Heart right ventricle (tissue), 16 donors: ENCODE data around the gene C13orf46. TPM values are rescaled to one million over a fixed set of nuclear protein-coding genes. Genes with fewer than 3 reads are reported as not detected.

Experiments
- ATAC-seq, 8 donors: fragments of 200-7000 bp; cut with Tn5 transposase; one replicate each; pipeline ENCODE4 v1.9.1; 2020; ENCODE audit warnings: mild to moderate bottlenecking in 8 of 8, moderate library complexity in 8 of 8, moderate number of reproducible peaks in 1 of 8
- DNase-seq, 2 donors: peaks; one replicate each; pipeline ENCODE4 v3.0.0-alpha.2; 2020
- H3K27ac ChIP-seq, 10 donors: fragments of 200-600 bp; sonication (generic) in 2 of 10; one replicate each; pipeline versions ENCODE4 v1.5.0 to v1.8.0; 2020 to 2022; ENCODE audit warnings: mild to moderate bottlenecking in 3 of 10
- H3K27me3 ChIP-seq, 7 donors: fragments of 200-600 bp; one replicate each; pipeline ENCODE4 v1.8.0; 2021 to 2022; ENCODE audit warnings: mild to moderate bottlenecking in 2 of 7
- H3K36me3 ChIP-seq, 9 donors: fragments of 200-600 bp; sonication (generic) in 1 of 9; one replicate each; pipeline versions ENCODE4 v1.5.0 to v1.8.0; 2020 to 2022; ENCODE audit warnings: mild to moderate bottlenecking in 2 of 9
- H3K4me1 ChIP-seq, 9 donors: fragments of 200-600 bp; sonication (generic) in 1 of 9; one replicate each; pipeline versions ENCODE4 v1.5.0 to v1.8.0; 2020 to 2022; ENCODE audit warnings: mild to moderate bottlenecking in 4 of 9
- H3K4me3 ChIP-seq, 10 donors: fragments of 200-600 bp; sonication (generic) in 2 of 10; one replicate each; pipeline versions ENCODE4 v1.5.0 to v1.8.0; 2020 to 2022; ENCODE audit warnings: mild to moderate bottlenecking in 7 of 10, moderate library complexity in 2 of 10
- H3K9me3 ChIP-seq, 11 donors: fragments of 200-600 bp in 10 of 11; sonication (generic) in 2 of 11; one replicate each; pipeline versions ENCODE4 v1.5.0 to v1.8.0; 2013 to 2022; ENCODE audit warnings: mild to moderate bottlenecking in 2 of 11, control low read depth in 1 of 11, moderate library complexity in 1 of 11
- WGBS, 2 donors: extraction: QIAGEN DNeasy Blood & Tissue Kit; methylation state at CpG; one replicate each; pipeline ENCODE4 v1.1.7; 2013; ENCODE audit warnings: inconsistent platforms in 1 of 2; 5-methylcytosine and 5-hydroxymethylcytosine counted together
- intact Hi-C, 10 donors: fragments of 100-400 bp; cut with DNase I; formaldehyde crosslinking; loops; one replicate each; pipeline versions ENCODE4 v1.11.1 to v1.14.2; 2022
- polyA plus RNA-seq, 2 donors: library from polyadenylated mRNA; stranded (reverse); fragments of 200-250 nt; gene quantifications; one replicate each; pipeline ENCODE4 v1.2.3, GENCODE V29; 2013
- total RNA-seq, 10 donors: library from RNA; stranded (reverse); fragmentation: NEBNext Ultra II Directional in 3 of 10; extraction: Animal tissue kit (Norgen Biotek cat#: 25700) in 3 of 10; gene quantifications; one replicate each; pipeline versions ENCODE4 v1.2.1 to v1.2.4, GENCODE V29; 2021 to 2023
- TF ChIP-seq, protein P1 (sequence below), 9 donors: fragments of 200-600 bp; sonication (generic) in 2 of 9; IDR thresholded peaks; one replicate each; pipeline versions ENCODE4 v1.5.0 to v1.8.0; 2021 to 2022; ENCODE audit warnings: antibody characterized with exemption in 9 of 9, mild to moderate bottlenecking in 5 of 9, moderate library complexity in 1 of 9
- donor health status: Arrhythmogenic right ventricular cardiomyopathy.
- donor health status: ischemic (EF 13 %, LVEDD 7.1; RV severe dilation, severe dysfunction).
- donor health status: healthy with polysubstance abuse.
- donor health status: DM: no; HTN: yes; CAD: no.
- donor health status: DM: no; HTN: no; CAD: no.
- donor health status: ischemic (EF 25% LVEDD 6.9; RV normal size, moderate dysfunction).
- donor health status: ischemic (EF 25% LVEDD 5.7; RV mildly dilated, moderate dysfunction).
- donor health status: healthy.
- donor health status: DM: yes; HTN: yes; CAD: no.
- donor health status: Ischemic cardiomyopathy.
- donor health status: ischemic (EF 35%, LVEDD 5.7; RV mildly dilated, moderate dysfunction).
- donor health status: nonischemic (EF 11% LVEDD 7.7; RV severe dilation, severe dysfunction).
- donor health status: DM: yes; HTN: yes; CAD: no.
- donor health status: PGD.
- donor health status: ischemic (EF 29% LVEDD 5.4; RV normal size, mild dysfunction).
- donor health status: nonischemic (EF 23%, LVEDD 6.1; RV moderate dilation, normal function).

Gene C13orf46
- total and polyA plus RNA-seq, 12 donors: 0.09 to 0.80 (median 0.23) TPM

DNA sequence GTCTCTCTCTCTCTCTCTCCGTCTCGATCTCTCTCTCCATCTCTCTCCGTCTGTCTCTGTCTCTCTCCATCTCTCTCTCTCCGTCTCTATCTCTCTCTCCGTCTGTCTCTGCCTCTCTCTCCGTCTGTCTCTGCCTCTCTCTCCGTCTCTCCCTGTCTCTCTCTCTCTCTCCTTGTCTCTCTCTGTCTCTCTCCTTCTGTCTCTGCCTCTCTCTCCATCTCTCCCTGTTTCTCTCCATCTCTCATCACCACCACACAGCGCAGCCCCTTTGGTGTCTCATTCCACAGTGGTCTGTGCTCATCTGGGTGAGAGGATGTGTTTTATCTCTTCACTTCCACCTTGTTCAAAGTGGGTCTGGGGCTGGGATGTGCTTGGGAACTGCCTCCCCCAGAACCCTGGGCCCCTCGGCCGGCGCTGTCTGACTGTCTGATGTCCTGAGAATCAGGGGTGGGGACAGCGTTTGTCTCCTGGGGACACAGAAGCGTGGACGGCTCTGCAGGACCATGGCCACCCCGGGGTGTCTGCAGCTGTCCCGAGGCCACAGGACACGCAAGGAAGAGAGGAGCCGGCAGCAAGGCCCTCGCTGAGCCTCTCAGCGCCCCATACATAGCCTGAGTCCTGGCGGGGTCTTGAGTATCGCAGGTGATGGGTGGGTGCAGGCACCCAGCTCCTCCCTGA lies 40.2 kb upstream of the C13orf46 start:
- Histone ChIP-seq H3K27me3 (no peaks in the 10 kb centered on the region), H3K9me3 (no peaks in the 10 kb centered on the region), H3K4me1 (peaks cover 0 to 8% (median 0%) of the 10 kb centered on the region in 9 donors), H3K36me3 (peaks cover 0 to 87% (median 20%) of the 10 kb centered on the region in 9 donors), H3K4me3 (no peak overlapping the region), H3K27ac (no peak overlapping the region)
- intact Hi-C loops: no loop called here
- WGBS, 2 donors: 96 to 98% methylated on average over 22 of the region's 22 CpGs
- no peak for DNase-seq
- TF ChIP-seq, protein P1, sequence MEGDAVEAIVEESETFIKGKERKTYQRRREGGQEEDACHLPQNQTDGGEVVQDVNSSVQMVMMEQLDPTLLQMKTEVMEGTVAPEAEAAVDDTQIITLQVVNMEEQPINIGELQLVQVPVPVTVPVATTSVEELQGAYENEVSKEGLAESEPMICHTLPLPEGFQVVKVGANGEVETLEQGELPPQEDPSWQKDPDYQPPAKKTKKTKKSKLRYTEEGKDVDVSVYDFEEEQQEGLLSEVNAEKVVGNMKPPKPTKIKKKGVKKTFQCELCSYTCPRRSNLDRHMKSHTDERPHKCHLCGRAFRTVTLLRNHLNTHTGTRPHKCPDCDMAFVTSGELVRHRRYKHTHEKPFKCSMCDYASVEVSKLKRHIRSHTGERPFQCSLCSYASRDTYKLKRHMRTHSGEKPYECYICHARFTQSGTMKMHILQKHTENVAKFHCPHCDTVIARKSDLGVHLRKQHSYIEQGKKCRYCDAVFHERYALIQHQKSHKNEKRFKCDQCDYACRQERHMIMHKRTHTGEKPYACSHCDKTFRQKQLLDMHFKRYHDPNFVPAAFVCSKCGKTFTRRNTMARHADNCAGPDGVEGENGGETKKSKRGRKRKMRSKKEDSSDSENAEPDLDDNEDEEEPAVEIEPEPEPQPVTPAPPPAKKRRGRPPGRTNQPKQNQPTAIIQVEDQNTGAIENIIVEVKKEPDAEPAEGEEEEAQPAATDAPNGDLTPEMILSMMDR (IDR thresholded peaks at IDR 0.05): no peak
- ATAC-seq: no peak

DNA sequence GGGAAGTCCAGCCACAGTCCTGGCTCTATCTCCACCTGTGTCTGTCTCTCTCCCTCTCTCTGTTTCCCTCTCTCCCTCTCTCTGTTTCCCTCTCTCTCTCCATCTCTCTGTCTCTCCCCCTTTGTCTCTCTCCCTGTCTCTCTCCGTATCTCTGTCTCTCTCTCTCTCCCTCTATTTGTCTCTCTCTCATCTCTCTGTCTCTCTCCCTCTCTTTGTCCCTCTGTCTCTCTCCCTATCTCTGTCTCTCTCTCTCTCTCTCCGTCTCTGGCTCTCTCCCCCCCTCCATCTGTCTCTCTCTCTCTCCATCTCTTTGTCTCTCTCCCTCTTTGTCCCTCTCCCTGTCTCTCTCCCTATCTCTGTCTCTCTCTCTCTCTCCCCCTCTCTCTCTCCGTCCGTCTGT lies 39.5 kb upstream of the C13orf46 start:
- H3K36me3 ChIP-seq: peaks cover 0 to 83% (median 22%) of the 10 kb centered on the region in 9 donors
- no peaks in the 10 kb centered on the region for H3K27me3 ChIP-seq
- no peak overlapping the region for H3K4me3 ChIP-seq
- ATAC-seq (no peak), DNase-seq (no peak)
- peaks cover 0 to 8% (median 0%) of the 10 kb centered on the region in 9 donors for H3K4me1 ChIP-seq
- intact Hi-C loops: no loop called here
- 73 to 79% methylated on average over 4 of the region's 4 CpGs for WGBS, 2 donors
- no peaks in the 10 kb centered on the region for H3K9me3 ChIP-seq
- TF ChIP-seq, protein P1 (IDR thresholded peaks at IDR 0.05): no peak
- H3K27ac ChIP-seq: no peak overlapping the region

DNA sequence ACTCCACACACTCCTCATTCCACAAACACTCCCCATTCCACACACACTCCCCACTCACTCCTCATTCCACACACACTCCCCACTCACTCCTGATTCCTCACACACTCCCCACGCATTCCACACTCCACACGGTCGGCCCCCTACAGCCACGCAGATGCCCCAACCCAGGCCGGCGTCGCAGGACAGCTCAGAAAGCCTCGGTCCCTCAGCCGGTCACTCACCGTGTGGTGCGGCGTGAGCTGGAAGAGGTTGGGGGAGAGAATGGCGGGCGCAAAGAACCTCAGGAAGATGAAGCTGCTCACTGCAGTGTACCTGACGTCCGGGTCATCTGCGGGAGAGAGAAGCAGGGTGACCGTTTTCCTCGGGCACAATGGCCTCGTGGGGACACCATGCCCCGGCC lies 39.0 kb upstream of the C13orf46 start:
- peaks cover 0 to 79% (median 22%) of the 10 kb centered on the region in 9 donors for H3K36me3 ChIP-seq
- intact Hi-C loops: no loop called here
- H3K4me3 ChIP-seq: no peak overlapping the region
- H3K9me3 ChIP-seq: no peaks in the 10 kb centered on the region
- 94 to 97% methylated on average over 21 of the region's 21 CpGs for WGBS, 2 donors
- H3K27ac ChIP-seq: no peak overlapping the region
- H3K27me3 ChIP-seq: no peaks in the 10 kb centered on the region
- TF ChIP-seq, protein P1 (IDR thresholded peaks at IDR 0.05): no peak
- DNase-seq (no peak), ATAC-seq (no peak)
- H3K4me1 ChIP-seq: peaks cover 0 to 8% (median 0%) of the 10 kb centered on the region in 9 donors

DNA sequence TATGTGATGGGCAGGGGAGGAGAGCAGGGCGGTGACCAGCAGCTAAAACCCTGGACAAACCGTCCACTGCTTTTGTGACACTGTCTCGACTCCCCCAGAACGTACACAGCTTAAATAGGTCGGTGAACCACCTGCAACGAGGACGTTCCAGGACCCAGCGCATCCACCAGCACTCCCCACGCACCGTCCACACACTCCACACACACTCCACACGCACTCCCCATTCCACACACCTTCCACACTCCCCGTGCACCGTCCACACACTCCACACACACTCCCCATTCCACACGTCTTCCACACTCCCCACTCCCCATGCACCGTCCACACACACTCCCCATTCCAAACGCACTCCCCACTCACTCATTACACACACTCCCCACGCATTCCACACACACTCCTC lies 38.3 kb upstream of the C13orf46 start:
- 95% methylated on average over 17 of the region's 17 CpGs for WGBS, 2 donors
- TF ChIP-seq, protein P1 (IDR thresholded peaks at IDR 0.05): no peak
- ATAC-seq: peak in 1 of 8 donors; percentile 21
- Histone ChIP-seq H3K4me3 (no peak overlapping the region), H3K27me3 (no peaks in the 10 kb centered on the region), H3K9me3 (no peaks in the 10 kb centered on the region), H3K27ac (no peak overlapping the region), H3K4me1 (peaks cover 0 to 8% (median 0%) of the 10 kb centered on the region in 9 donors), H3K36me3 (peaks cover 0 to 76% (median 22%) of the 10 kb centered on the region in 9 donors)
- intact Hi-C loops: no loop called here
- DNase-seq: no peak
